Adrenal gland (tissue), 12 donors: ENCODE data around the gene DENND1C. TPM values are rescaled to one million over a fixed set of nuclear protein-coding genes. Genes with fewer than 3 reads are reported as not detected.

Experiments used
- DNase-seq, 7 donors: peaks; one replicate each; pipeline ENCODE4 v3.0.0-alpha.2; 2019 to 2020
- H3K27ac ChIP-seq, 5 donors: fragments of 200-600 bp; sonication (generic) in 4 of 5; 1 replicate in 3 of 5; 2 replicates in 2 of 5; pipeline versions ENCODE4 v1.5.1 to v1.8.0; 2016 to 2020; ENCODE audit warnings: mild to moderate bottlenecking in 1 of 5
- H3K27me3 ChIP-seq: fragments of 200-600 bp; 2 replicates; pipeline ENCODE4 v1.8.0; 2021
- H3K36me3 ChIP-seq, 2 donors: fragments of 200-600 bp; replicated peaks in 1 of 2; 1 replicate in 1 of 2; 2 replicates in 1 of 2; pipeline versions ENCODE4 v1.5.1 to v1.8.0; 2018 to 2022
- H3K4me1 ChIP-seq, 2 donors: fragments of 200-600 bp; replicated peaks in 1 of 2; 1 replicate in 1 of 2; 2 replicates in 1 of 2; pipeline versions ENCODE4 v1.5.1 to v1.8.0; 2018 to 2021
- H3K4me3 ChIP-seq, 4 donors: fragments of 200-600 bp; sonication (generic) in 3 of 4; one replicate each; pipeline ENCODE4 v1.5.1; 2016 to 2018
- H3K9me3 ChIP-seq, 3 donors: fragments of 200-600 bp; sonication (generic) in 1 of 3; replicated peaks in 1 of 3; 1 replicate in 2 of 3; 2 replicates in 1 of 3; pipeline versions ENCODE4 v1.5.1 to v1.8.0; 2016 to 2021
- POLR2A ChIP-seq, 2 donors: fragments of 450-650 bp; IDR thresholded peaks; one replicate each; pipeline ENCODE4 v1.6.1; 2017; ENCODE audit warnings: antibody characterized with exemption in 2 of 2, mild to moderate bottlenecking in 2 of 2, moderate library complexity in 1 of 2
- WGBS, 4 donors: extraction: QIAGEN DNeasy Blood & Tissue Kit in 2 of 4; methylation state at CpG; one replicate each; pipeline versions ENCODE4 v1.1.5 to v1.1.7; 2013 to 2017; 5-methylcytosine and 5-hydroxymethylcytosine counted together
- intact Hi-C, 2 donors: fragments of 100-400 bp; cut with DNase I; formaldehyde crosslinking; loops; one replicate each; pipeline versions ENCODE4 v1.14.1 to v1.15.0; 2022 to 2023
- polyA plus RNA-seq, 3 donors: library from polyadenylated mRNA; stranded (reverse); fragments of 200-250 nt in 2 of 3; fragments of 350-450 nt in 1 of 3; fragmentation: Illumina TruSeq in 1 of 3; extraction: RNeasy Lipid Tissue Mini Kit (QIAGEN cat#74804) in 1 of 3; gene quantifications; one replicate each; pipeline ENCODE4 v1.2.3, GENCODE V29; 2013 to 2014
- total RNA-seq, 9 donors: library from RNA; depleted of rRNA in 4 of 9; stranded (reverse); fragments of >200 nt in 4 of 9; fragments of 120-200 nt in 1 of 9; fragmentation: NEBNext Ultra II Directional in 1 of 9; extraction: Animal tissue kit (Norgen Biotek cat#: 25700) in 1 of 9; gene quantifications; one replicate each; pipeline versions ENCODE4 v1.1.0 to v1.2.4, GENCODE V29; 2013 to 2023
- TF ChIP-seq, protein P1 (sequence below), 6 experiments: fragments of 450-650 bp in 4 of 6; fragments of 200-600 bp in 2 of 6; sonication (generic) in 1 of 6; IDR thresholded peaks; 1 replicate in 5 of 6; 2 replicates in 1 of 6; pipeline versions ENCODE4 v1.5.1 to v1.8.0; 2016 to 2021; ENCODE audit warnings: antibody characterized with exemption in 6 of 6, mild to moderate bottlenecking in 2 of 6, moderate library complexity in 1 of 6
- donor health status: healthy with polysubstance abuse.
- donor health status: Bipolar disorder and iron deficiency.
- donor health status: DM: yes; HTN: yes; CAD: no.
- donor health status: DM: no; HTN: no; CAD: no.
- donor health status: DM: no; HTN: no; CAD: no.
- donor health status: DM: yes; HTN: yes; CAD: no.

The DENND1C gene
- total and polyA plus RNA-seq, 12 donors: 0.66 to 12.1 (median 4.4) TPM

DNA sequence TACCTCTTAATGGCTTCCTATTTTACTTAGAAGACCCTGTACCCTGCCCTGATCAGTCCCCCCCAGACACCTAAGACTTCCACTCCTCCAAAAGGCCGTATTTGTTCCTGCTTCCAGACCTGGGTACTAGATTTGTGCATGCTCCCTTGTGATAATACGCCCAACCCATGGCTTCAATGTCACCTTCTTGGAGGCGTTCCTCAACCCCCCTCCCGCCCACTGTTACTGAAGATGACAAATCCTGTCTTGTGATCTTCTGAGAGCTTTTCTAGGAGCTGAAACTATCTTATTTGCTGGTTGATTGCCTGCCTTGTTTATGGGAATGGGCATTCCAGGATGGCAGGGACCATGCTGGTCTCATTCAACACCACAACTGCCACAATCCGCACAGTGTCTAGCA is 31.4 kb downstream of the DENND1C start:
- H3K4me1 ChIP-seq: no peaks in the 10 kb centered on the region
- H3K27ac ChIP-seq: no peak overlapping the region
- no peak overlapping the region for H3K4me3 ChIP-seq
- no peak for DNase-seq
- no peaks in the 10 kb centered on the region for H3K27me3 ChIP-seq
- no peak for TF ChIP-seq POLR2A (IDR thresholded peaks at IDR 0.05)
- TF ChIP-seq, protein P1, sequence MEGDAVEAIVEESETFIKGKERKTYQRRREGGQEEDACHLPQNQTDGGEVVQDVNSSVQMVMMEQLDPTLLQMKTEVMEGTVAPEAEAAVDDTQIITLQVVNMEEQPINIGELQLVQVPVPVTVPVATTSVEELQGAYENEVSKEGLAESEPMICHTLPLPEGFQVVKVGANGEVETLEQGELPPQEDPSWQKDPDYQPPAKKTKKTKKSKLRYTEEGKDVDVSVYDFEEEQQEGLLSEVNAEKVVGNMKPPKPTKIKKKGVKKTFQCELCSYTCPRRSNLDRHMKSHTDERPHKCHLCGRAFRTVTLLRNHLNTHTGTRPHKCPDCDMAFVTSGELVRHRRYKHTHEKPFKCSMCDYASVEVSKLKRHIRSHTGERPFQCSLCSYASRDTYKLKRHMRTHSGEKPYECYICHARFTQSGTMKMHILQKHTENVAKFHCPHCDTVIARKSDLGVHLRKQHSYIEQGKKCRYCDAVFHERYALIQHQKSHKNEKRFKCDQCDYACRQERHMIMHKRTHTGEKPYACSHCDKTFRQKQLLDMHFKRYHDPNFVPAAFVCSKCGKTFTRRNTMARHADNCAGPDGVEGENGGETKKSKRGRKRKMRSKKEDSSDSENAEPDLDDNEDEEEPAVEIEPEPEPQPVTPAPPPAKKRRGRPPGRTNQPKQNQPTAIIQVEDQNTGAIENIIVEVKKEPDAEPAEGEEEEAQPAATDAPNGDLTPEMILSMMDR (IDR thresholded peaks at IDR 0.05): no peak
- WGBS, 4 donors: 93 to 96% (median 94%) methylated on average over 5 of the region's 5 CpGs
- intact Hi-C loops: no loop called here
- peaks cover 0 to 18% of the 10 kb centered on the region in 2 donors for H3K36me3 ChIP-seq
- H3K9me3 ChIP-seq: no peaks in the 10 kb centered on the region

DNA sequence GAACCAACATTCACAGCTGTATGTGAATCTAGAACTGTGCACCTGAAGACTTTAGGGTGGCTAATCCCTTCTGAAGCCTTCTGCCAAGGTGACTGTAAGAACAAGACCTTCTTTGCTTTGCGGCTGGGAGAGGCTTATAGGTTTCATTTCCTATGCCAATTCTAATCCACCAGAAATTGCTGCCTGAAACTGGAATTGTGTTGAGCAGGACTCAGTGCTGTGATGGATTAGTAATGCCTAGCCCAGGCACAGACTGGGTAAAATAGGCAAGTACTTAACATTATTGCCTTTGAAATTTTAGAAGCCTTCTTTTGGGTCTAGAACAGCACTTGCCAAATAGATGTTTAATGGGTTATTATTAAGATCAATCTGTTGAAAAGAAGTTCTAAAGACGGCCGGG is 33.5 kb downstream of the DENND1C start:
- Histone ChIP-seq H3K27me3 (no peaks in the 10 kb centered on the region), H3K36me3 (peaks cover 0 to 3% of the 10 kb centered on the region in 2 donors), H3K4me1 (no peaks in the 10 kb centered on the region), H3K27ac (no peak overlapping the region), H3K4me3 (no peak overlapping the region), H3K9me3 (no peaks in the 10 kb centered on the region)
- 87 to 98% (median 93%) methylated on average over 3 of the region's 3 CpGs for WGBS, 4 donors
- no peak for DNase-seq
- TF ChIP-seq POLR2A (IDR thresholded peaks at IDR 0.05): no peak
- TF ChIP-seq, protein P1 (IDR thresholded peaks at IDR 0.05): no peak
- intact Hi-C loops: no loop called here

DNA sequence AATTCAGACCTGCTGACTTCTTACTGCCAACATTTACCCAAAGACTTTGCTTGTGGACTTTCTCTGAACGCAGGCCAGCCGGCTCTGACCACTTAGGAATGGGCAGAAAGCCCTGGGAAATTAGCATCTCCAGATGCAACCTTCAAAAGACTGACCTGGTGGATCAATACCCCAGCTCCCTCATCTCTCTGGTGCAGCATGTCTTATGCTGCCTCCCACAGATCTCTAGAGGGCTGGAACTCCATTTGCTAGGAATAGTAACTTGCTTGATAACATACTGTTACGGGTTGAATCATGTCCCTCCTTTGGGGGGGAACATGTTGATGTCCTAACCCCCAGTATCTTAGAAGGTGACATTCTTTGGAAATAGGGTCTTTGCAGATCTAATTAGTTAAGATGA is 35.1 kb downstream of the DENND1C start:
- TF ChIP-seq POLR2A (IDR thresholded peaks at IDR 0.05): no peak
- TF ChIP-seq, protein P1 (IDR thresholded peaks at IDR 0.05): no peak
- H3K4me3 ChIP-seq: no peak overlapping the region
- no peak for DNase-seq
- H3K27me3 ChIP-seq: no peaks in the 10 kb centered on the region
- intact Hi-C loops: no loop called here
- H3K9me3 ChIP-seq: no peaks in the 10 kb centered on the region
- no peak overlapping the region for H3K27ac ChIP-seq
- H3K4me1 ChIP-seq: no peaks in the 10 kb centered on the region
- 90 to 98% (median 96%) methylated on average over 3 of the region's 3 CpGs for WGBS, 4 donors
- H3K36me3 ChIP-seq: no peaks in the 10 kb centered on the region

DNA sequence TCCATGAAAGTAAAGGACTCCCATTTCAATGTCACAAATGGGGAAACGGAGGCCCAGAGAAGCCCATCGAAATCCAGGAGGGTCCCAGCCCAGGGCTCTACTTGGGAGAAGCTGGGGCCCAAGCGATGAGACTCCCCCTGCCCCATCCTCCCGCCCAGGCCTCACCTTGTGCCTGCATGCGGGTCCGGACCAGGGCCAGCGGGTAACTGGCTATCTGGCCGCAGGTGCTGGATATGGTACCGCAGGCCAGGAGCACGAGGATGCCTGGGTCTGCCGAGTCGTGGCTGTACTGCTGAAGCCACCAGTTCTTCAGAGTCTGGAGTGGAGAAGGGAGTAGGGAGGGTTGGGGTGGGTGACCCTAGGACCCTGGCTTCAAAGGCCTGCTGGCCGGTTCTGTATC is 37.6 kb downstream of the DENND1C start:
- TF ChIP-seq, protein P1 (IDR thresholded peaks at IDR 0.05): no peak
- TF ChIP-seq POLR2A (IDR thresholded peaks at IDR 0.05): no peak
- 90 to 93% (median 92%) methylated on average over 7 to 13 of the region's 13 CpGs for WGBS, 4 donors
- DNase-seq: no peak
- Histone ChIP-seq H3K36me3 (no peaks in the 10 kb centered on the region), H3K27me3 (no peaks in the 10 kb centered on the region), H3K9me3 (no peaks in the 10 kb centered on the region), H3K4me1 (no peaks in the 10 kb centered on the region), H3K27ac (no peak overlapping the region), H3K4me3 (no peak overlapping the region)
- intact Hi-C loops: no loop called here
